ENCODE data around the gene IER5.

The IER5 gene

DNA sequence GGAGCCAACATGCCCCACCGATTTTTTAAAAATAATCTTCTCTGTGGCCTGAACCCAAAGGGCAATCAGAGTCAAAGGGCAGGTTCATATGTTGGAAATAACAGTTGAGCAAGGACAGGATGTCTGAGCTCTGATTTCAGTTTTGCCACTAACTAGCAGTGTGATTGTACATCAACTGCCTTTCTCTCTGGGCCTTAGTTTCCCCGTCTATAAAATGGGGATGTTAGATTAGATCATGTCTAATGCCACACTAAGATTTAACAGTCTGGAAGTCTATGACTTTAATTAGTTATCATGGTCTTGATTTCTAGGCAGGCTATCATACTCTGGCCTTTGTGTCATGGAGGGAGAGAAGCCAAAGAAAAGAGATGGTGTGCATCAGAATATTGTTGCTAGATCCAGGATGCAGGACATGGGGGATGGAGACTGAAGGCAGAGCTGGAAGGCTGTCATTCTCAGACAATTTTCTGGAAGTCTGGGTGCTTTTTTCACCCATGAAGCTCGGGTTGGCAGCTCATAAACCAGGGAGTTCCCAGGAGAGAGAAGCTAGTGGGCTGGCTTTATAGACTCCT lies 28.4 kb downstream of the IER5 start:
- H3K4me3 ChIP-seq (ENCODE audit: low read depth, low read length): no peak overlapping the region
- DNase-seq (ENCODE audit: low read depth, low spot score): no peak
- TF ChIP-seq, protein P1, sequence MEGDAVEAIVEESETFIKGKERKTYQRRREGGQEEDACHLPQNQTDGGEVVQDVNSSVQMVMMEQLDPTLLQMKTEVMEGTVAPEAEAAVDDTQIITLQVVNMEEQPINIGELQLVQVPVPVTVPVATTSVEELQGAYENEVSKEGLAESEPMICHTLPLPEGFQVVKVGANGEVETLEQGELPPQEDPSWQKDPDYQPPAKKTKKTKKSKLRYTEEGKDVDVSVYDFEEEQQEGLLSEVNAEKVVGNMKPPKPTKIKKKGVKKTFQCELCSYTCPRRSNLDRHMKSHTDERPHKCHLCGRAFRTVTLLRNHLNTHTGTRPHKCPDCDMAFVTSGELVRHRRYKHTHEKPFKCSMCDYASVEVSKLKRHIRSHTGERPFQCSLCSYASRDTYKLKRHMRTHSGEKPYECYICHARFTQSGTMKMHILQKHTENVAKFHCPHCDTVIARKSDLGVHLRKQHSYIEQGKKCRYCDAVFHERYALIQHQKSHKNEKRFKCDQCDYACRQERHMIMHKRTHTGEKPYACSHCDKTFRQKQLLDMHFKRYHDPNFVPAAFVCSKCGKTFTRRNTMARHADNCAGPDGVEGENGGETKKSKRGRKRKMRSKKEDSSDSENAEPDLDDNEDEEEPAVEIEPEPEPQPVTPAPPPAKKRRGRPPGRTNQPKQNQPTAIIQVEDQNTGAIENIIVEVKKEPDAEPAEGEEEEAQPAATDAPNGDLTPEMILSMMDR (IDR thresholded peaks at IDR 0.05; ENCODE audit: low read depth, low read length): no peak
- in situ Hi-C loops (cut with HindIII; ENCODE audit: low sequenced_read_pairs): no loop called here

- peak; percentile 48 for DNase-seq (ENCODE audit: low read depth, low spot score)
- TF ChIP-seq, protein P1 (IDR thresholded peaks at IDR 0.05; ENCODE audit: low read depth, low read length): no peak
- no peak overlapping the region for H3K4me3 ChIP-seq (ENCODE audit: low read depth, low read length)
- in situ Hi-C loops (cut with HindIII; ENCODE audit: low sequenced_read_pairs): no loop called here
These were observed 29.3 kb downstream of the IER5 start for GRCh38 chr1:181117648-181118449.

DNA sequence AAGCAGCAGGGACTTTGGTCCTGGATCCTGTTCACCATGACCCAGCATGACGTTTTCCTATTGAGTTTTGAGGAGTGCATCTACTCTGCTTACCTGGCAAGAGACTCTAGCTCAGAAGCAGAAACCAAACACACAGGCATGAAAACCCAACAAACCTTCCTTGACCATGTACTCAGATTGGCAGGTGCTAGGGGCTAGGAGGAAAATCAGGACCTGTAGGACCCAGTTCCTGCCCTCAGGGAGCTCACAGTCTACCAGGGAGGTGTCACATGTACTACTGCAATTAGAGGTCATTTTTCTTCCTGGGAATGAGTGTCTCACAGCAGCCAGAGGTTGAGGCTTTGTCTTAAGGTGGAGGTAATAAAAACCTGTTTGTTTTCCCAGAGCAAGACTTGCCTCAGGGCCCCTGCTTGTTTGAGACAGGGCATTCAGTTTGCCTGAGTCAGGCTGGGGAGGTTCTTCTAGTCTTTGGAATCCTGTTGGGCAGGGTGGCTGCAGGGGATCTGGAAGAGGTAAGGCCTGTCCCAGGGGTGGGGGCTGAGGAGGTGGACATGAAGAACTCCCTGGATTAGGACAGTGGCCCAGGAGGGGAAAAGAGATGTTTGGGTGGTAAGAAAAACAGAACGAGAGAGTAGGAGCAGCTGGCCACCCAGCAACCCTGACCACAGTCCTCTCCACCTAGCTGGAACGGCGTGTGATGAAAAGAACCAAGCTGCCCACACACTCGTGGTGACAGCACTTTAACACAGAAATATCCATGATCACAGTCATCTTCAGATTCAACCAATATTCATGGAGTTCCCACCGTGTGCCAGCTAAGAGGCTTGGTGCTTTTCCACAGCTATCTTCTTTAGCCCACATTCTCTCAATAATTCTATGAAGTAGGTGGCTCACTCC lies 30.8 kb downstream of the IER5 start:
- TF ChIP-seq, protein P1 (IDR thresholded peaks at IDR 0.05; ENCODE audit: low read depth, low read length): no peak
- no peak for DNase-seq (ENCODE audit: low read depth, low spot score)

GRCh38 chr1:181120924-181121323 lies 32.4 kb downstream of the IER5 start:
- no peak overlapping the region for H3K4me3 ChIP-seq (ENCODE audit: low read depth, low read length)
- TF ChIP-seq, protein P1 (IDR thresholded peaks at IDR 0.05; ENCODE audit: low read depth, low read length): no peak
- in situ Hi-C loops (cut with HindIII; ENCODE audit: low sequenced_read_pairs): no loop called here

More for the DNA sequence above, 30.8 kb downstream of the IER5 start:
- no peak overlapping the region for H3K4me3 ChIP-seq (ENCODE audit: low read depth, low read length)
- in situ Hi-C loops (cut with HindIII; ENCODE audit: low sequenced_read_pairs): no loop called here

GRCh38 chr1:181121498-181121897 lies 33.0 kb downstream of the IER5 start:
- H3K4me3 ChIP-seq (ENCODE audit: low read depth, low read length): no peak overlapping the region
- in situ Hi-C loops (cut with HindIII; ENCODE audit: low sequenced_read_pairs): no loop called here
- TF ChIP-seq, protein P1 (IDR thresholded peaks at IDR 0.05; ENCODE audit: low read depth, low read length): no peak
- DNase-seq (ENCODE audit: low read depth, low spot score): no peak

More at GRCh38 chr1:181120924-181121323, 32.4 kb downstream of the IER5 start:
- DNase-seq (ENCODE audit: low read depth, low spot score): no peak

- no peak overlapping the region for H3K4me3 ChIP-seq (ENCODE audit: low read depth, low read length)
- in situ Hi-C loops (cut with HindIII; ENCODE audit: low sequenced_read_pairs): no loop called here
- TF ChIP-seq, protein P1 (IDR thresholded peaks at IDR 0.05; ENCODE audit: low read depth, low read length): no peak
- no peak for DNase-seq (ENCODE audit: low read depth, low spot score)
These were observed 33.7 kb downstream of the IER5 start for GRCh38 chr1:181122222-181122621.

Measured in astrocyte of the spinal cord (primary cell).